HG03060 (cell line): Measurements from ENCODE around the gene C2orf92.
"Not testable (repeated sequence)": the region's sequence is repeated elsewhere in the genome, so short reads cannot be mapped to it uniquely, and the experiment has no call there.

Experiments used
- ATAC-seq: cut with Tn5 transposase; IDR thresholded peaks from one replicate; pipeline ENCODE4 v1.9.1; 2021; ENCODE audit warnings: low read depth, moderate number of reproducible peaks; ENCODE audit not compliant: unreplicated experiment

C2orf92 gene

DNA sequence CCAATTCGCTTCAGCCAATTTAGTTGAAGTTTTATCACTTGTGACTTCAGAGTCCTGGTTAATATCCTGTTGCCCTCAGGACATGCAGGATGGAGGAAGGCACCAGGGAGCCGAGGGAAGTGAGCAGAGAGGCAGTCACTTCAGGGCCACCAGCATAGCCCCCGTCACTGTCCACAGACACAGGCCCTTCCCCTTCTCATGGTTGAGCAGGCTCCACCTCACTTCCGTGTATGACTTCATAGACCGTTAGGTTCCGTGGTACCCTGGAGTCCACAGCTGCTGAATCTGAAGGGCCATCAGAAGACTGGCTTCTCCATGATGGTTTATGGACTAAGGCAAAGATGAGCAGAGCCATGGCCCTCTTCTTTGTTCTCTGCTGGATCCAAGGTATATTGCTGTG lies at the start of gene C2orf92:
Gene C2orf92 (plus strand): TSS at position 266 of the 400 bp plus-strand sequence. CDS start 76 bp downstream, at position 342.
- ATAC-seq: no peak

DNA sequence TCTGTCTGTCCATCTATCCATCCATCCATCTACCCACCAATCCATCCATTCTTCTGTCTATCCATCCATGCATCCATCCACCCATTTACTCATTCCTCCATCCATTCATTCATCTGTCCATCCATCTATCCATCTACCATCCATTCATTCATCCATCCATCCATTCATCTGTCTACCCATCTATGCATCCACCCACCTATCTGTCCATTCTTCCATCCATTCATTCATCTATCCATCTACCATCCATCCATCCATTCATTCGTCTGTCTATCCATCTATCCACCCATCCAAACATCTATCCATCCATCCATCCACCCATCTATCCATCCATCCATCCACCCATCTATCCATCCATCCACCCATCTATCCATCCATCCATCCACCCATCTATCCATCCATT lies 49.0 kb upstream of the C2orf92 start:
- not testable (repeated sequence) for ATAC-seq

DNA sequence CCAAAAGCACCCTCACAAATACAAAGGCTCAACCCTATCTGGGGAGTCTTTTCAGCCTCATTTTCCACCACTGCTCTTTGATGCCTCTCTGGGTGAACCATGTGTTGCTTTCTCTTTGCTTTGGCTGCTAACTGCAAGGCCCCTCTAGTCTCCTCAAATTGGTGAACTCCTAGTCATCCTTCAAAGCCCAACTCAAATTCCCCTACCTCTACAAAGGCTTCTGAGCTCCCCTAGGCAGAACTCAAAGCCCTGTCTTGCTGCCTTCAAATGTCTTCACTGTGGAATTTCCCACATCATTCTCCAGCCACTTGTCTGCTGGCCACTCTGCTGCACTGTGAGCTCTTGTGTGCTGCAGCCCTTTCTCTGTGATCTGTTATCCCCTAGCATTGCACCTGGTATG lies 46.5 kb upstream of the C2orf92 start:
- ATAC-seq: not testable (repeated sequence)

DNA sequence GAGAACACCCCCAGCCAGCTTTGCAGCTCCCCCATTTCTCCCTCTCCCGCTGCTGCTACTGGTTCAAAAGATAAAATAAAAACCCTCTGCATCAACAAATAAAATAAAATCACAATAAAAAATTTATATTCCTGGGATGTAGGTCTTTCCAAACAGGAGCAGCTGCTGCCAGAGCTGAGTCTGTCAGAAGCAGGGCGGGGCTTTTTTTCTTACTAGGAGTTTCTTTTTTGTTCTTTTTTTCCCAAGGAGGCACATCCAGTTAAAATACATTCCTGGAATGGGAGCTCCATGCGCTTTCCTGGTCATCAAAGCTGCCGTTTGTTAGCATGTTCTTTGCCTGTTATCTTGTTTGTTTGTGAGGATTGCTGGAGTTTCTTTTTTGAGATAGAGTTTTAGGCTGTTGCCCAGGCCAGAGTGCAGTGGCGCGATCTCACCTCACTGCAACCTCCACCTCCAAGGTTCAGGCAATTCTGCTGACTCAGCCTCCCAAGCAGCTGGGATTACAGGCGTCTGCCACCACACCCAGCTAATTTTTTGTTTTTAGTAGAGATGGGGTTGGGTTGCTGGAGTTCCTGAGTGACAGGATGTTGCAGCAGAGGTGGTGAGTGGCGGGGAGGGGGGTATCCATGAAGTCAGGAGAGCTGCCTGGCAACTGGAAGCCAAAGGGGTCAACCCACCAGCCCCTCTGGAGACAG lies 44.0 kb upstream of the C2orf92 start:
- ATAC-seq: not testable (repeated sequence)

DNA sequence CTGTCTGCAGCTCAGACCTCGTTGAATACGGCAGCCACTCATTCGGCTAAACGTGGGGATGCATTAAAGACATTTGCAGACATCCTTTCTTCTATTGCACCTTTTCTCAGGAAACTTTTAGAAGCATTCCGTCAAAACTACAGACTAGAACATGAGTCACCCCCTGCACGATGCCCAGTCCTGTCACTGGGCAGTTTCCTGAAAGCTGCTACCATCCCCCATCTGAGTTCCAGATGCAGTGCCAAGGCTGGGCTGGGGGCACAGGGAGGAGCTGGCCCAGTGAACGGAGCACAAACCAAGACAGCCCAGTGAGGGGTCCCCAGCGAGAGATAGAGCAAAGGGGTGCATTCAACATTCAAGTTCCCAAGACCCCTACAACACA lies 43.5 kb upstream of the C2orf92 start:
- not testable (repeated sequence) for ATAC-seq

DNA sequence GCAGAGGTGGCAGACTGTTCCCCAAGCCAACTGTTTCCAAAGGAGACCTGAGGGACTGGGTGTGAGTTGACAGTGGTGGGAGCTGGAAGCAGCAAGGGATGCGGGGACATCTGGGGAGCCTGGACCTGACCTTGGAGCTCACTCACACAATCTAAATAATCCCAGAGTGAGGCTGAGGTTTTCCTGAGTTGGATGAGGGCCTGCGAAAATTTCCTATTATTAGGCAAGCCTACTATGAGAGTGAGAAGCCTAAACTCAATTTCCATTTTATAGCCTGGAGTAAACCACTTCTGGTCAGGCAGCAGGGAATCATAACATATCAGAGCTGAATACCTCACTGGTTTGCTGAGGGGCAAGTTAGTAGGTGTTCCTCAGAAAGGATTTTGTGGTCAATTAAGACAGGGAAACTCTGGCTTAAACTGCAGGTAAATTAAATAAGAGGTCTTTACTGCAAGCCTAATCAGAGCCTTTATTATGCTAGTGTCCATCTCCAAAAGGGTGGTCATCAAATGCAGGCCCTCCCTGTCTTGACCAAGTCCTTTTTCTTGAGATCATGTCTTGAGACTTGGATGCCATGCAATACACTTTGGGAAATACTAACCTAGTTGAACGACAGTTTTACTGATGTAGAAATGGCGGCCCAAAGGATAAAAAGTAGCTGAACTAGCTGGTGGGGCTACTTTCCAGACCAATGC lies 25.3 kb upstream of the C2orf92 start:
- no peak for ATAC-seq

DNA sequence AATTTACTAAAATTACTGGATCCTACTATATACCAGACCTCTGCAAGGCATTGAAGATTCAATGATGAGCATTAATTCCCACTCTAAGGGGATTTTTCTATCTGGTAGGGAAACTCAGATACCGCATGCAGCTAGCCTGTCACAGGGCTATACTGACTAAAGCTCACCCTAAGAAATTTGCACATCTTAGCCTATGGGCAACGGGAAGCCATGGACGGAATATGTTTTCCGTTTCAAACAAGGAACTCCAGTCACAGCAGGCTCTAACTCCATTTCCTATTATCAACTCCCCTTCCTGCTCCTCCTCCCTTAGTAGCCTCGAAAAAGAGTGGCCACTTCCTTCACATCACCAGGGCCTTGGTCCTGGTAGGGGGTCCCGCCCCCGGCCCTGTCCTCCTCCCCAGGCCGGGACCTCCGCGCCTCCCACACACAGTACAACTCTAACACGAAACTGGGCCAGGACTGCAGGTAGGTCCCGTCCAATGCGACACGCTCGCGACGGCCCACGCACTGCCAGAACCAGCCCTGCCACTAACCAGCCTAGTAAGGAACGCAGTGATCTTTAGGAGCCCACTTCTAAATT lies 24.3 kb upstream of the C2orf92 start:
- peak; percentile 13 for ATAC-seq

DNA sequence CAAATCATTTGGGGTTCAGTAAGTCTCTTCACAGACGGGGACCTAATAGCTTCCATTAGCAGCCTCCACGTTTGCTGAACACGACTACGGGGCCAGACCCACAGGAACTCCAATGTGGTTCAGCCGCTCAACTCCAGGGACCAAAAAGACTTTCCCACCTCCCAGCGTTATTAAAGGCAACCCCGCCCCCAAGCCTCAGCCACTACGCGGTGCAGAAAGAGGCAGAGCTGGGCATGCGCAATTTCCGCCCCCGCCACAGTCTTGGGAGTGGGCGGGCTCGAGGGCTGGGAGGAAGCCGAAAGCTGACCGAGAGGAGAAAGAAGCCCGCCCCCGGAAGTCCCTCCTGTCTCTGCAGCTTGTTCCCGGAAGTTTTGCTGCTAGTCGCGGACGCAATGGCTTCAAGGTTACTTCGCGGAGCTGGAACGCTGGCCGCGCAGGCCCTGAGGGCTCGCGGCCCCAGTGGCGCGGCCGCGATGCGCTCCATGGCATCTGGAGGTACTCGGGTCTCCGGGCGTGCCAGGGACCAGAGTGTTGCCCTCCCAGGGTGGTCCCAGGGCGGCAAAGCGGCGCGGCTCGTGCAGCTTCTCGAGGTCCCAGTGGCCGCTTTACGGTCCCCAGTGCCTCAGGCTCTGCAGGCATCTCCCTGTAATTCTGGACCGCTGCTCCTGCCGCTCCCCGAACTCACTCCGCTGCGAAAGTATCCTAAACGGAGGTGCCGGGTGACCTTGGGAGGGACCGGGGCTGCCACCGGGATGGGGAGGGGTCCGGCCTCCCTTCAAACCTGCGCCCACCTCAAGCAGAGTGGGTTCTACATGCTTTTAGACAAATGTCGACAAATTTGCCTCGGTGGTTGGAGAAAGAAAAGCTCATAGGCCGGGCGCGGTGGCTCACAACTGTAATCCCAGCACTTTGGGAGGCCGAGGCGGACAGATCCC lies 23.6 kb upstream of the C2orf92 start, which contains the start of gene COX5B:
Gene COX5B (plus strand): TSS at position 368 of the 935 bp plus-strand sequence. CDS start 25 bp downstream, at position 393.
- peak; percentile 79 for ATAC-seq

DNA sequence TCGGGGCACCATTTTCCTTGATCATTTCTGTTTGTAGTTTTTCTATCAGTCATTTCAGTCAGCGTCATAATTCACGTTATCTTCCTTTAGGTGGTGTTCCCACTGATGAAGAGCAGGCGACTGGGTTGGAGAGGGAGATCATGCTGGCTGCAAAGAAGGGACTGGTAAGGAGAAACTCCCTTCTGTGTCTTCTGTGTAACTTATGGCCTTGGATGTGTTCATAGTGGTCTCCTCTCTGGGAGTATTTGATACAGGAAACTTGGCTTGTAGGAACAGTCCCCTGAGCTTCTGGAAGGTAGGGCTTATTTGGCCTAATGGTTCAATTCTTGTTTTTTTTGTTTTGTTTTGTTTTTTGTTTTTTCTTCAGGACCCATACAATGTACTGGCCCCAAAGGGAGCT lies 22.5 kb upstream of the C2orf92 start:
- ATAC-seq: no peak

DNA sequence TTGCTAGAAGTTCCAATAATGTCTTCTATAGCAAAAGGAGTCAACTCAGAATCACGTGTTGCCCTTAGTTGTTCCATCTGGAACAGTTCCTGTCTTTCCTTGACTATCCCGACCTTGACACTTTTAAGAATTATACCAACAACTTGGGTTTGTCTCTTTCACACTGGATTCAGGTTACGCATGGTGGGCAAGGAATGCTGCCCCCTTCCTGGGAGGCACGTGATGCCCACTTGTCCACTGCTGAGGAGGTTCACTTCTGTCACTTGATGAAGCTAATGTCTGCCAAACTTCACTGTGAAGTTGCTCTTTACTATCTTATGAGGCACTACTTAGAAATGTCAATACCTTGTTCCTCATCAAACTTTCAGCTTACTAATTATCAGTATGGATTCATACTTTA lies 18.4 kb upstream of the C2orf92 start:
- ATAC-seq: no peak

DNA sequence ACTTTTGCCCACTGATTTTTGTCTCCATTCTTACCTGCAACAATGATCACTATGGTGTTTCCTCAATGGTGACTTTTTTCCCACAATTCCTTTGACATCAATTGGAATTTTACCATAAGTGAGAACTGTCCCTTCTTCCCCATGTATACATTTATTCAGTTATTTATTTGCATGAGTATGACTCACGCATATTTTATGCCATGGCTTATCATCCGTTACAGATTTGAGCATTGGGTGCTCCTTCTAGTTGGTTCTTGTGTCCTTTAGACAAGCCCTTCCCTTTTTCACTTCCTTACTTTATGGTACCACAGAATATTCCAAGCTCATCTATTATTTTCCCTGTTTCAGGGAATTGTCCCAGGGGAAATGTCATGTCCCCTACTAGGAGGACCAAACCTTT lies 16.0 kb upstream of the C2orf92 start:
- no peak for ATAC-seq

DNA sequence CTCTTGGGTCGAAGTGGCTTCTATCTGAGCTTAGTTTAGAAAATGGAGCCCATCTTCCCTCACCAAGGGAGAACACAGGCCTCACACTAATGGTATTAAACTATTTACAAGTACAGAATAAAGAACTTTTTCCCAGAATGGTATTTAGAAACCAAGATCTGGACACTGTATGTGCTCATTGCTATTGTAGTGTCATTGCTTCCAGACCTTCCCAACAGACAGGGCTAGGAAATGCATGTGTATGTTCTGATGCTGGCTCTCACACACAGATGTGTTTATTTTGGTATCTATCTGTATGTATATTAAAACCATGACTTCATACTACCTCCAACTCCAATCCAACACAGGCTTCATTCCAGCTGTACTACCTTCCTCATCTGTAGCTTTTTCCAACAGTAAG lies 15.6 kb upstream of the C2orf92 start:
- no peak for ATAC-seq

DNA sequence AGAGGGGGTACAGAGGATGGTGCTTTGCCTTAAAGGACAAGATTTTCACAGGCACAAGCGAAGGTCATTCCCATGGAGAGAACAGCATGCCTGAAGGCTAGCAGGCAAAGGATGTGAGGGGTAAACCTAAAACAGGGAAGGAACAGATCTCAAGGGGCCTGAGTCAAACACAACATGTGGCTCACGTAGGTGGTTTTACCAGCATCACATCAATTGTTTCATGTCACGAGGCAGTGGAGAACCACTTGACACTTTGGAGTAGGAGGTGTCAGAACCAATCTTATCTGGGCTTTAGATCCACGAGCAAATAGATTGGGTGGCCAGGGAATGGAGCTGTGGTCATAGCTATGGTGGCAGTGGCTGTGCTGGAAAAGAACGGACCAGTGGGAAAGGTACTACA lies 15.2 kb upstream of the C2orf92 start:
- ATAC-seq: no peak

DNA sequence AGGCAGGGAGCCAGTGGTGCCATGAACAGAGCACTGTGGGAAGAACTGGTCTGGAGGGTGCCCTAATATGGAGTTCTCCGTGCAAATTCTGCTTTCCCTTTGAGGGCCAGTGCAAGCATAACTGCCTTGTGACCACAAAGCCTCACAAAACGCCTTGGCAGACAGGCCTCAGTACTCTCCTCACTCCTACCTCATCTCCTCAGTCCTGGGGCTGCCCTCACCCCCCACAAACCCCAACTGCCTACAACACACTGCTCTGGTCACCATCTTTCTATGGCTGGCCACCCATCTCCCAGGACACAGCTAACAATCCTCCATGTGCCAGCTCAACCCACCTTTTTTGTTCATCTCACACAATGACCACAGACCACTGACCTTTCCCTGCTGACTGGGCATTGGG lies 14.7 kb upstream of the C2orf92 start:
- ATAC-seq: no peak

DNA sequence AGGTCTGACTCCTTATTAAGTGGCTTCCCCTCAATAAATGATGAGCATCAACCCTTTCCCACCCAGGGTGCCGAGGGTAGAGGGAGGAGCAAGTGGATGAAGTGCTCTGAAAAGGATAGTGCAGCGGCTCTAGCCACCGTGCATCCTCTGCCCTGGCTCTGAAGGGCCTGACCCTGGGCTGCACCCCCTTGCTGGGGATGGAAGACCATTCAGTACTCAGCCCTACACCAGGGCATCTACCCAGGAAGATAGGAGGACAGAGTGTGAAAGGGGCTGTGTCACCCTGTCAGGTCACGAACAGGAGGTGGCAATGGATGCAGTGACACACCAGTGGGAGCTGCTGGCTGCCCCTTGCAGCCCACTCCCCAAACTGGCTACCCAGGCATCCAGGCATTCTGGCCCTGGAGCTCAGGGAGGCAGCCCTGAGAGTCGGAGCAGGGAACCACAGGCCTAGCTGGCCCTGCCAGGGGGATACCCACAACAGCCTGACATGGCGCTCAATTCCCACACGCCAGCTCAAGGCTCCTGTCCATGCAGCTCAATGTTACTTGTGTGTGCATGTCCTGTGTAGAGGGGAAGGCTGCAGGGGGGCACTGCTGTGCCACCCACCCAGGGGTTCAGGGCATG lies 13.3 kb upstream of the C2orf92 start:
- no peak for ATAC-seq

DNA sequence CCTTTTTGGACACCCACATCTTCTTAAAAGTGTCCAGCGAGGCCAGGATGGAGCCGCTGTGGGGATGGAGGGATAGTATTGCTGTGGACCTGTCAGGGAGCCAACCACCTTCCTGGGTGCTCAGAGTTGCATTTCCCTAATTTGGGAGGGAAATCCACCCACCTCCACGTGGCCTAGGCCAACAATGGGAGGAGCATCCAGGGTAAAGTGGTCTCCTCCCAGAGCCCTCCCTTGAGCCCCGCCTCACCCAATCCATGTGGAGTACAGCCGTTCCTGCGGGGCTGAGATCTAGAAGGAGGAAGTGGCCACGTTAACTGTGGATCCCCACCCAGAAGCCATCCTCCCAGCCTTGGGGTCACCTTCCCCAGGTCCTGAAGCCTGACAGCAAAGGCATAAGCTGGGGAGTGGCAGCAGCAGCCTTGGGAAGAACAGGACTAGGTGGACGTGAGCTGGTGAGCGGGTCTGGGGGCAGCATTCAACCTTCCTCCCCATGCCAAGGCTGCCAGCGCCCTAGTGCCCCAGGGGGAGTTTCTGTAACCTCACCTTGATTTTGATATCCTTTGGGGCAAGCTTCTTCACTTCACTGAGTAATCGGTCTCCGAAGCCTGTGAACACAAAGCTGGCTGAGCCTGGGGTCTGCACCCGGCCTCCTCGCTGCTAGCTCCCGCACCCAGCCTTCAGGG lies 12.5 kb upstream of the C2orf92 start:
- no peak for ATAC-seq

DNA sequence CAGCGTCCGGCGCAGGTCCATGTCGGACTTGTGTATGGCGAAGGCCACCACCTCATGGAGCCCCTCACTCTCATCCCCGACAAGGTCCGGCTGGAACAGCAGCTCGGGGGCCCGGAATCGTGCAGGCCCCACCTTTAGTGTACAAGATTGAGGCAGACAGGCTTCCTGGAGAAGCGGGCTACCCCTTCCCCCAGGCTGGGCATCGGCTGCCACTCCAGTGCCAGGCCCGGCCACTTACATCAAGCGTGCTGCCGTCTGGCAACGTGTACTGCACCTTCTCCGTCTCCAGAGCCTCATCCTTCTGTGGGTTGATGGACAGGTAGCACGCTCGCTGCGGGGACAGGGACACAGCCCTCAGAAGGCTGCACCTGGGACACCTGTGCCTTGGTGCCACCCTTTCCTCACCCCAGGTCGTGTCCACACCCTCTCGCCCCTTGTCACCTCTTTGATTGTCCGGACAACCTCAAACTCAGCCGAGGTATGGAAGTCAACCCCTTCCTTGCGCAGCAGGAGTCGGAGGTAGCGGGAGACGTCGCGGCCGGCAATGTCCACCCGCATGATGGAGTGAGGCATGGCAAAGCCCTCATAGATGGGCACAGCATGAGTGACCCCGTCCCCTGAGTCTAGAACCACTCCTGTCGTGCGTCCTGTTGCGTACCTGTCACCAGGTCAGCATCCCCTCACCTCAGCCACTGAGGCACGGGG lies 11.4 kb upstream of the C2orf92 start:
- no peak for ATAC-seq

DNA sequence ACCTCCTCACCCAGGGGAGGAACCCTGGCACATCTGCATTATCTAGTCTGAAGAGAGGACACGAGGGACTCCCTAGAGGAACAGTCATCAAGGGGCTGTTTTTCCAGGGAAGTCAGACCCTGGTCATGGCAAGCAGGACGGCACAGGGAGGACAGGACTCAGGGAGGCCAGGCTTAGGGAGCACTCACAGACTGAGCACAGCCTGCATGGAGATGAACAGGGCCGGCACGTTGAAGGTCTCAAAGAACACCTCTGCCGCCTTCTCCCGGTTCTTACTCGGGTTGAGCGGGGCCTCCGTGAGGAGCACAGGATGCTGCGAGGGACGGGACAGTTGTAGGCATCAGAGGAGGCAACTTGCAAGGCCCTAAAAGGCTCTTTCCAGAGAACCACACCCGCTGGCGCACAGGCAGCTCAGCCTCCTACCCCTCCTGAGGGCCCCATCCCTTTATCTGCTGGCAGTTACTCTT lies 10.8 kb upstream of the C2orf92 start:
- no peak for ATAC-seq
